Left lung (tissue), 10 donors: ENCODE data around the gene GTF3C6. TPM values are rescaled to one million over a fixed set of nuclear protein-coding genes. Genes with fewer than 3 reads are reported as not detected.

Source experiments
- ATAC-seq: fragments of 200-7000 bp; cut with Tn5 transposase; one replicate; pipeline ENCODE4 v1.9.1; 2020; ENCODE audit warnings: moderate library complexity
- DNase-seq, 4 donors: peaks; one replicate each; pipeline ENCODE4 v3.0.0-alpha.2; 2013 to 2020
- H3K27ac ChIP-seq, 2 donors: fragments of 200-600 bp; sonication (generic) in 1 of 2; one replicate each; pipeline versions ENCODE4 v1.5.0 to v1.8.0; 2020 to 2021
- H3K27me3 ChIP-seq, 2 donors: fragments of 200-600 bp; sonication (generic) in 1 of 2; one replicate each; pipeline versions ENCODE4 v1.5.0 to v1.8.0; 2020 to 2021
- H3K36me3 ChIP-seq, 2 donors: fragments of 200-600 bp; sonication (generic) in 1 of 2; one replicate each; pipeline versions ENCODE4 v1.5.0 to v1.8.0; 2020 to 2021
- H3K4me1 ChIP-seq, 2 donors: fragments of 200-600 bp; one replicate each; pipeline ENCODE4 v1.8.0; 2021
- H3K4me3 ChIP-seq, 2 donors: fragments of 200-600 bp; sonication (generic) in 1 of 2; one replicate each; pipeline versions ENCODE4 v1.5.0 to v1.8.0; 2020 to 2021; ENCODE audit warnings: mild to moderate bottlenecking in 1 of 2
- H3K9me3 ChIP-seq, 2 donors: fragments of 200-600 bp; sonication (generic) in 1 of 2; one replicate each; pipeline versions ENCODE4 v1.5.0 to v1.8.0; 2020 to 2021
- CTCF ChIP-seq, 2 donors: fragments of 200-600 bp; sonication (generic) in 1 of 2; IDR thresholded peaks; one replicate each; pipeline versions ENCODE4 v1.5.0 to v1.8.0; 2021; ENCODE audit warnings: antibody characterized with exemption in 2 of 2
- intact Hi-C, 2 donors: fragments of 100-400 bp; cut with DNase I; formaldehyde crosslinking; loops; one replicate each; pipeline versions ENCODE4 v1.11.2 to v1.14.2; 2022
- polyA plus RNA-seq, 6 donors: library from polyadenylated mRNA; unstranded; fragments of 120-200 nt; gene quantifications; one replicate each; pipeline ENCODE4 v1.2.1, GENCODE V29; 2013; ENCODE audit not compliant: insufficient read length in 6 of 6
- total RNA-seq, 2 donors: library from RNA; stranded (reverse); fragmentation: NEBNext Ultra II Directional; extraction: Animal tissue kit (Norgen Biotek cat#: 25700); gene quantifications; one replicate each; pipeline ENCODE4 v1.2.1, GENCODE V29; 2021
- donor health status: DM: no; HTN: yes; CAD: no.
- donor health status: DM: no; HTN: no; CAD: no.

GTF3C6 gene
- total and polyA plus RNA-seq, 8 donors, result 64.8 to 79.1 (median 69.7) TPM

- Histone ChIP-seq H3K9me3 (no peaks in the 10 kb centered on the region), H3K4me1 (peaks cover 0 to 3% of the 10 kb centered on the region in 2 donors), H3K27me3 (no peaks in the 10 kb centered on the region), H3K36me3 (no peaks in the 10 kb centered on the region), H3K27ac (no peak overlapping the region), H3K4me3 (no peak overlapping the region)
- DNase-seq (peak in 2 of 4 donors; percentile 26 to 30), ATAC-seq (peak; percentile 38)
- TF ChIP-seq CTCF (IDR thresholded peaks at IDR 0.05), result peak; percentile 32 to 33
- intact Hi-C loops, result loop anchor here in 1 of 2 donors (10.0 kb wide), 2 partner anchors 265 to 415 kb away; no protein-coding TSS in a partner anchor
Observed at GRCh38 chr6:110949679-110950285, 8.7 kb upstream of the GTF3C6 start.

GRCh38 chr6:110950440-110950839 lies 8.1 kb upstream of the GTF3C6 start:
- Histone ChIP-seq H3K27ac (no peak overlapping the region), H3K27me3 (no peaks in the 10 kb centered on the region), H3K9me3 (no peaks in the 10 kb centered on the region), H3K4me3 (no peak overlapping the region), H3K4me1 (no peaks in the 10 kb centered on the region), H3K36me3 (no peaks in the 10 kb centered on the region)
- no peak for TF ChIP-seq CTCF (IDR thresholded peaks at IDR 0.05)
- DNase-seq (no peak), ATAC-seq (no peak)
- intact Hi-C loops, result no loop called here

GRCh38 chr6:110951008-110951407 lies 7.5 kb upstream of the GTF3C6 start:
- H3K4me3 ChIP-seq, result no peak overlapping the region
- H3K9me3 ChIP-seq, result no peaks in the 10 kb centered on the region
- DNase-seq, result no peak
- H3K27me3 ChIP-seq, result no peaks in the 10 kb centered on the region
- no peak for ATAC-seq
- no peaks in the 10 kb centered on the region for H3K4me1 ChIP-seq
- no peak overlapping the region for H3K27ac ChIP-seq
- intact Hi-C loops, result no loop called here
- no peak for TF ChIP-seq CTCF (IDR thresholded peaks at IDR 0.05)
- no peaks in the 10 kb centered on the region for H3K36me3 ChIP-seq

- H3K4me3 ChIP-seq, result no peak overlapping the region
- H3K36me3 ChIP-seq, result no peaks in the 10 kb centered on the region
- TF ChIP-seq CTCF (IDR thresholded peaks at IDR 0.05), result no peak
- no peaks in the 10 kb centered on the region for H3K9me3 ChIP-seq
- no peak for DNase-seq
- H3K27ac ChIP-seq, result no peak overlapping the region
- peak; percentile 66 for ATAC-seq
- H3K4me1 ChIP-seq, result no peaks in the 10 kb centered on the region
- intact Hi-C loops, result no loop called here
- H3K27me3 ChIP-seq, result no peaks in the 10 kb centered on the region
Observed at GRCh38 chr6:110951986-110952794, 6.3 kb upstream of the GTF3C6 start.

- Histone ChIP-seq H3K9me3 (no peaks in the 10 kb centered on the region), H3K27me3 (no peaks in the 10 kb centered on the region), H3K4me3 (no peak overlapping the region), H3K4me1 (peaks cover 0 to 7% of the 10 kb centered on the region in 2 donors), H3K36me3 (no peaks in the 10 kb centered on the region), H3K27ac (no peak overlapping the region)
- DNase-seq, result no peak
- ATAC-seq, result no peak
- intact Hi-C loops, result no loop called here
- no peak for TF ChIP-seq CTCF (IDR thresholded peaks at IDR 0.05)
Observed at GRCh38 chr6:110953633-110954303, 4.7 kb upstream of the GTF3C6 start.
